Lower leg skin (tissue), 3 donors: ENCODE measurements around the gene ZNF804B.

Experiments
- POLR2A ChIP-seq, 2 donors: fragments of 450-650 bp; IDR thresholded peaks; one replicate each; pipeline ENCODE4 v1.6.1; 2016 to 2017; ENCODE audit warnings: antibody characterized with exemption in 2 of 2, mild to moderate bottlenecking in 1 of 2, moderate library complexity in 1 of 2
- TF ChIP-seq, protein P1 (sequence below), 3 donors: fragments of 450-650 bp; IDR thresholded peaks; one replicate each; pipeline ENCODE4 v1.5.1; 2016; ENCODE audit warnings: antibody characterized with exemption in 3 of 3, mild to moderate bottlenecking in 3 of 3, moderate library complexity in 2 of 3

- TF ChIP-seq POLR2A (IDR thresholded peaks at IDR 0.05): no peak
- TF ChIP-seq, protein P1, sequence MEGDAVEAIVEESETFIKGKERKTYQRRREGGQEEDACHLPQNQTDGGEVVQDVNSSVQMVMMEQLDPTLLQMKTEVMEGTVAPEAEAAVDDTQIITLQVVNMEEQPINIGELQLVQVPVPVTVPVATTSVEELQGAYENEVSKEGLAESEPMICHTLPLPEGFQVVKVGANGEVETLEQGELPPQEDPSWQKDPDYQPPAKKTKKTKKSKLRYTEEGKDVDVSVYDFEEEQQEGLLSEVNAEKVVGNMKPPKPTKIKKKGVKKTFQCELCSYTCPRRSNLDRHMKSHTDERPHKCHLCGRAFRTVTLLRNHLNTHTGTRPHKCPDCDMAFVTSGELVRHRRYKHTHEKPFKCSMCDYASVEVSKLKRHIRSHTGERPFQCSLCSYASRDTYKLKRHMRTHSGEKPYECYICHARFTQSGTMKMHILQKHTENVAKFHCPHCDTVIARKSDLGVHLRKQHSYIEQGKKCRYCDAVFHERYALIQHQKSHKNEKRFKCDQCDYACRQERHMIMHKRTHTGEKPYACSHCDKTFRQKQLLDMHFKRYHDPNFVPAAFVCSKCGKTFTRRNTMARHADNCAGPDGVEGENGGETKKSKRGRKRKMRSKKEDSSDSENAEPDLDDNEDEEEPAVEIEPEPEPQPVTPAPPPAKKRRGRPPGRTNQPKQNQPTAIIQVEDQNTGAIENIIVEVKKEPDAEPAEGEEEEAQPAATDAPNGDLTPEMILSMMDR (IDR thresholded peaks at IDR 0.05): no peak
Observed at GRCh38 chr7:89012016-89012415, 252.5 kb downstream of the ZNF804B start.
